Measurements from ENCODE around the gene MEF2C. TPM values are rescaled to one million over a fixed set of nuclear protein-coding genes. Genes with fewer than 3 reads are reported as not detected.

Gene MEF2C
- total RNA-seq, 1 donor from 2014 or later: 0.33 TPM

- Mint-ChIP-seq H3K36me3 (ENCODE audit: low read depth) (no peaks in the 10 kb centered on the region), H3K27ac (no peak overlapping the region), H3K27me3 (peaks cover 71% of the 10 kb centered on the region), H3K4me3 (peak overlapping the region; percentile 82), H3K9me3 (no peaks in the 10 kb centered on the region), H3K4me1 (peaks cover 20% of the 10 kb centered on the region)
- peak; percentile 69 for DNase-seq
- intact Hi-C loops (cut with micrococcal nuclease): loop anchor here (5.0 to 10.0 kb wide), 5 partner anchors 52 to 1099 kb away; no protein-coding TSS in a partner anchor
These were observed 1.0 kb upstream of the MEF2C start for GRCh38 chr5:88883836-88884607.

GRCh38 chr5:88882276-88883038 is 527 bp downstream of the MEF2C start:
- DNase-seq: no peak
- Mint-ChIP-seq H3K27ac (no peak overlapping the region), H3K9me3 (no peaks in the 10 kb centered on the region), H3K4me1 (peaks cover 20% of the 10 kb centered on the region), H3K36me3 (ENCODE audit: low read depth) (no peaks in the 10 kb centered on the region), H3K27me3 (peaks cover 59% of the 10 kb centered on the region), H3K4me3 (peak overlapping the region; percentile 82)
- intact Hi-C loops (cut with micrococcal nuclease): loop anchor here (5.0 to 10.0 kb wide), 5 partner anchors 50 to 1098 kb away; no protein-coding TSS in a partner anchor

- H3K9me3 Mint-ChIP-seq: no peaks in the 10 kb centered on the region
- peaks cover 51% of the 10 kb centered on the region for H3K27me3 Mint-ChIP-seq
These were observed 1.4 kb downstream of the MEF2C start for GRCh38 chr5:88881571-88881971.

DNA sequence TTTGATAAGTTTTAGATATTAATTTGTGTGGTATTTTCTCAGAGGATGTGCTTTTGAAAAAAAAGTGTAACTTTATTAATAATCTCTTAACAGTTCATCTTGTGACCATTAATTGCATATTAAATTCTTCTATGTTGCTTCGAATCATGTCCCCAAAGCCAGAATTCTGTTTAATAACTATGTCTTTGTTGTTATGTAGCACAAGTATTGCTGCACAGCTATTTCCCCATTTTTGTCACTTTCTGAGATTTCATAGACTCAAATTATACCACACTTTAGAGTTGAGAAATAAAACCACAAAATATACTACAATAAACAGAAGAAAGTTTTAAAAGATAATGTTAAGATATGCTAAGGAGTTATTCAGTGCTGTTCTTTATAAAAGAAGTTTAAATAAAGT is 2.8 kb downstream of the MEF2C start:
- H3K4me1 Mint-ChIP-seq: peaks cover 18% of the 10 kb centered on the region
- H3K27me3 Mint-ChIP-seq: peaks cover 49% of the 10 kb centered on the region

More at GRCh38 chr5:88881571-88881971, 1.4 kb downstream of the MEF2C start:
- intact Hi-C loops (cut with micrococcal nuclease): loop anchor here (5.0 to 10.0 kb wide), 5 partner anchors 49 to 1097 kb away; no protein-coding TSS in a partner anchor
- Mint-ChIP-seq H3K27ac (no peak overlapping the region), H3K4me1 (peaks cover 20% of the 10 kb centered on the region), H3K36me3 (ENCODE audit: low read depth) (no peaks in the 10 kb centered on the region), H3K4me3 (no peak overlapping the region)
- no peak for DNase-seq

DNA sequence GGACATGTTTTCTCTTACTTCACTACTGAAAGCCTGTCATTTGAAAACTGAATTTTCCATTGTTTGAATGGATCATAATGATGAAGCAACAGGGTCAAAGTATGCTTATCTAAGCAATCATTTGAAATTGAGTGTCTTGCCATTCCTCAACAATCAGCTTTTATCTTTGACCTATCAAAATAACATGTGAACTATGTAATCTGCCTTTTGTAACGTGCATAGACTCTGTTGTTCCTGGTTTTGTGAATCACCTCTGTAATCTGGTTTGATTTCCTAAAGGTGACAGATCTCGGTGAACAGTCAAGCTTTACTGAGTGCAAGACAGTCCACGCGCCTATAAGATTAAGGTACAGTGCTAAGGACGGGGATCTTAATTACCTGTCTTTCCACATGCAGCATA is 3.3 kb downstream of the MEF2C start:
- H3K36me3 Mint-ChIP-seq (ENCODE audit: low read depth): no peaks in the 10 kb centered on the region
- H3K4me1 Mint-ChIP-seq: peaks cover 18% of the 10 kb centered on the region
- H3K4me3 Mint-ChIP-seq: no peak overlapping the region
- H3K9me3 Mint-ChIP-seq: no peaks in the 10 kb centered on the region
- H3K27me3 Mint-ChIP-seq: peaks cover 46% of the 10 kb centered on the region
- intact Hi-C loops (cut with micrococcal nuclease): loop anchor here (5.0 to 10.0 kb wide), 5 partner anchors 47 to 1095 kb away; no protein-coding TSS in a partner anchor
- H3K27ac Mint-ChIP-seq: no peak overlapping the region
- no peak for DNase-seq

More for the DNA sequence above, 2.8 kb downstream of the MEF2C start:
- H3K9me3 Mint-ChIP-seq: no peaks in the 10 kb centered on the region
- H3K36me3 Mint-ChIP-seq (ENCODE audit: low read depth): no peaks in the 10 kb centered on the region
- H3K4me3 Mint-ChIP-seq: no peak overlapping the region
- no peak for DNase-seq
- intact Hi-C loops (cut with micrococcal nuclease): loop anchor here (5.0 to 10.0 kb wide), 5 partner anchors 48 to 1095 kb away; no protein-coding TSS in a partner anchor
- no peak overlapping the region for H3K27ac Mint-ChIP-seq

GRCh38 chr5:88878976-88879375 is 4.0 kb downstream of the MEF2C start:
- Mint-ChIP-seq H3K9me3 (no peaks in the 10 kb centered on the region), H3K27me3 (peaks cover 39% of the 10 kb centered on the region), H3K27ac (no peak overlapping the region), H3K36me3 (ENCODE audit: low read depth) (no peaks in the 10 kb centered on the region), H3K4me3 (no peak overlapping the region), H3K4me1 (peaks cover 15% of the 10 kb centered on the region)
- DNase-seq: no peak
- intact Hi-C loops (cut with micrococcal nuclease): no loop called here

- Mint-ChIP-seq H3K36me3 (ENCODE audit: low read depth) (no peaks in the 10 kb centered on the region), H3K4me1 (peaks cover 8% of the 10 kb centered on the region), H3K4me3 (no peak overlapping the region), H3K9me3 (no peaks in the 10 kb centered on the region), H3K27me3 (peaks cover 29% of the 10 kb centered on the region), H3K27ac (no peak overlapping the region)
- intact Hi-C loops (cut with micrococcal nuclease): no loop called here
- DNase-seq: no peak
These were observed 5.2 kb downstream of the MEF2C start for GRCh38 chr5:88877826-88878225.

DNA sequence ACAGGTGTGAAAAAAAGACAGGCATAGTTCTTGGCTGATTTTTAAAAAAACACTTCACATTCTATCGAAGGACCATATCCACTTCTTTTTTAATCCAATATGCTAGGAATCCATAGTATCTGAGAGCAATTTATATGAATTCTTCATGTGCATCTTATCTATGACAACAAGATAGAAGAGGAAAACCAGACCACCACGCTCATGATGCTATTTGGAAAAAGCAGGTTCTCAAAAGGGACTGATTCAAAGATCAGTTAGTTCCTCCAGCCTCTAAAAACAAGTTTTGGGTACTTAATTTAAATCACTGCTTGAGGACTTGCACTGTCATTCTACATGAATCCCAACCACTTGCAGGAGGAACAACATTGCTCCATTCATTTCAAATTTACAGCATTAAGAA is 6.3 kb downstream of the MEF2C start:
- Mint-ChIP-seq H3K27me3 (peaks cover 19% of the 10 kb centered on the region), H3K4me3 (no peak overlapping the region), H3K36me3 (ENCODE audit: low read depth) (no peaks in the 10 kb centered on the region), H3K27ac (no peak overlapping the region), H3K9me3 (no peaks in the 10 kb centered on the region), H3K4me1 (no peaks in the 10 kb centered on the region)
- no peak for DNase-seq
- intact Hi-C loops (cut with micrococcal nuclease): no loop called here

- no peaks in the 10 kb centered on the region for H3K36me3 Mint-ChIP-seq (ENCODE audit: low read depth)
- no peak overlapping the region for H3K4me3 Mint-ChIP-seq
- no peak for DNase-seq
- peaks cover 18% of the 10 kb centered on the region for H3K27me3 Mint-ChIP-seq
- intact Hi-C loops (cut with micrococcal nuclease): no loop called here
- no peaks in the 10 kb centered on the region for H3K9me3 Mint-ChIP-seq
- H3K4me1 Mint-ChIP-seq: no peaks in the 10 kb centered on the region
- no peak overlapping the region for H3K27ac Mint-ChIP-seq
These were observed 7.4 kb downstream of the MEF2C start for GRCh38 chr5:88875341-88876234.

DNA sequence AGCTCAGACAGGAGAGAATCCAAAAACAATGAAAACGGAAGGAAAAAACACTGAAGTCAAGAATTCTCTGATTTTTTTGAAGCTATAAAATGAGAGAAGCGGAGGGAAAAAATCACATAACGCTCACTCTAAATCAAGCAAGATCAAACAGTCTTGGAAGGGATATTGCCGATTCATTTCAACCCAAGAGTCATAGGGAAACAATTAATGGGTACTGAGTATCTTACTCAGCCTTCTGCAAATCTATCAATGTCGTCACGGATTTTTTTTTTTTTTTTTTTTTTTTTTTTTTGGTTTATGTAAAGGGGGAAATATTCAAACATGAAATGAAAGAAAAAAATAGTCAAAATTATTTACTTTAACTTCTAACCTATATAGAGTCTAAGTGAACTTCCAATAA is 9.5 kb downstream of the MEF2C start:
- Mint-ChIP-seq H3K4me3 (no peak overlapping the region), H3K27ac (no peak overlapping the region), H3K27me3 (peaks cover 9% of the 10 kb centered on the region), H3K36me3 (ENCODE audit: low read depth) (no peaks in the 10 kb centered on the region), H3K4me1 (no peaks in the 10 kb centered on the region), H3K9me3 (no peaks in the 10 kb centered on the region)
- no peak for DNase-seq
- intact Hi-C loops (cut with micrococcal nuclease): no loop called here

DNA sequence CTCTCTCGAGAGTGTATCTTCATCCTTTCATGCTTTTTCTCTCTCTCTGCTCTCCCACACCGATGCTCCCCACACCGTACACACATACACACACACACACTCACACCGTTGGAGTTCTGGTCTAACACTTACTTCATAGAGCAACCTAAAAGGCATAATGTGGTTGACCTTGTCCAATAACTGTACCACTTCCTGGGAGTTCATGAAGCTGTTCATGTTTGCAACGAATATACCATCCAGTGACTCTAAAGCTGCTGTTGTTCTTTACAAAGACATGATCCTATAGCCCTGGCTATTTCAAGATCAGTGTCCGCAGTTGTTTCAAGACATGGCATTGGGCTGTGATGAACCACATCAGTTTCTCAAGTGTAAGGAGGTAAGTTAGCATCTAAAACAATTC is 10.0 kb downstream of the MEF2C start:
- H3K27ac Mint-ChIP-seq: no peak overlapping the region
- no peak for DNase-seq
- H3K9me3 Mint-ChIP-seq: no peaks in the 10 kb centered on the region
- H3K4me1 Mint-ChIP-seq: no peaks in the 10 kb centered on the region
- intact Hi-C loops (cut with micrococcal nuclease): no loop called here
- no peaks in the 10 kb centered on the region for H3K36me3 Mint-ChIP-seq (ENCODE audit: low read depth)
- no peak overlapping the region for H3K4me3 Mint-ChIP-seq
- H3K27me3 Mint-ChIP-seq: peaks cover 9% of the 10 kb centered on the region

DNA sequence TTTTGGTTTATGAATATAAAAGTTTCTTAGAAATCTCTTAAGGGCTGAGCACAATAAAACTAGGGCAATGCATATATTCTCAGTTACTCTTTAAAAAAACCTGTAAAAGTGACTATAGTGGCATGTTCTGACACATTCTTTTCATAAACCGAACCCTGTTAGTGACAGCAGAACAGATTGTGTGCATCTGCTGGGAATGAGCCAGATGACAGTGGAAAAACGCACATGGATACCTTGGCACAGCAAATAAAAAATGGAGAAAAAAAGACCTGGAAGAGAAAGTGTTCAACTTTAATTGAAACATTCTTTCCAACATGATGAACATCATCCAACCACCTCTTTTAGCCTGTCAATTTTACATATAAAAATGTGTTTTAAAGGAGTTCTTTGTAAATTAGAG is 12.7 kb downstream of the MEF2C start:
- intact Hi-C loops (cut with micrococcal nuclease): no loop called here
- H3K27me3 Mint-ChIP-seq: peaks cover 7% of the 10 kb centered on the region
- no peak for DNase-seq
- no peak overlapping the region for H3K27ac Mint-ChIP-seq
- no peaks in the 10 kb centered on the region for H3K4me1 Mint-ChIP-seq
- no peaks in the 10 kb centered on the region for H3K9me3 Mint-ChIP-seq
- H3K4me3 Mint-ChIP-seq: no peak overlapping the region
- no peaks in the 10 kb centered on the region for H3K36me3 Mint-ChIP-seq (ENCODE audit: low read depth)

- peaks cover 5% of the 10 kb centered on the region for H3K27me3 Mint-ChIP-seq
- DNase-seq: no peak
- H3K36me3 Mint-ChIP-seq (ENCODE audit: low read depth): no peaks in the 10 kb centered on the region
- intact Hi-C loops (cut with micrococcal nuclease): no loop called here
- no peaks in the 10 kb centered on the region for H3K4me1 Mint-ChIP-seq
- H3K4me3 Mint-ChIP-seq: no peak overlapping the region
- no peaks in the 10 kb centered on the region for H3K9me3 Mint-ChIP-seq
- no peak overlapping the region for H3K27ac Mint-ChIP-seq
These were observed 14.4 kb downstream of the MEF2C start for GRCh38 chr5:88868468-88869068.

All from activated CD4-positive, alpha-beta T cell treated with anti-CD3 and anti-CD28 coated beads, Interleukin-2, amount 10 ng/mL, durations not matched to agents 24 days and 14 days (primary cell).